Mesendoderm (in vitro differentiated cells): ENCODE measurements around the gene HTR3A.

Experiments
- DNase-seq: peaks from one replicate; pipeline ENCODE4 v3.0.0; 2013
- H2AK5ac ChIP-seq: 2 replicates; pipeline ENCODE4 v1.6.1; 2013; ENCODE audit warnings: low read length, inconsistent platforms
- H2BK120ac ChIP-seq: 2 replicates; pipeline ENCODE4 v1.6.1; 2013; ENCODE audit warnings: low read depth, mild to moderate bottlenecking, low read length, moderate library complexity, mixed read lengths
- H2BK15ac ChIP-seq: replicated peaks from 2 replicates; pipeline ENCODE4 v1.6.1; 2013; ENCODE audit warnings: low read depth, mild to moderate bottlenecking, moderate library complexity
- H2BK5ac ChIP-seq: 2 replicates; pipeline ENCODE4 v1.6.1; 2013; ENCODE audit warnings: low read length, inconsistent platforms
- H3K18ac ChIP-seq: 2 replicates; pipeline ENCODE4 v1.6.1; 2013; ENCODE audit warnings: mild to moderate bottlenecking, low read length, mixed read lengths
- H3K23ac ChIP-seq: one replicate; pipeline ENCODE4 v1.6.1; 2013; ENCODE audit warnings: low read length
- H3K27ac ChIP-seq: 2 replicates; pipeline ENCODE4 v1.5.1; 2013; ENCODE audit warnings: low read depth, mild to moderate bottlenecking, inconsistent platforms, low read length, moderate library complexity
- H3K27me3 ChIP-seq: 2 replicates; pipeline ENCODE4 v1.6.1; 2013; ENCODE audit warnings: low read length, control low read depth, mild to moderate bottlenecking, inconsistent platforms; ENCODE audit not compliant: insufficient read depth, poor library complexity
- H3K36me3 ChIP-seq: 2 replicates; pipeline ENCODE4 v1.6.1; 2013; ENCODE audit warnings: low read length, inconsistent platforms; ENCODE audit not compliant: control insufficient read depth, insufficient read depth
- H3K4ac ChIP-seq: one replicate; pipeline ENCODE4 v1.6.1; 2013; ENCODE audit warnings: low read depth, mild to moderate bottlenecking, low read length, moderate library complexity
- H3K4me1 ChIP-seq: 2 replicates; pipeline ENCODE4 v1.6.1; 2013; ENCODE audit warnings: low read depth, low read length, inconsistent platforms; ENCODE audit not compliant: control insufficient read depth
- H3K4me2 ChIP-seq: 2 replicates; pipeline ENCODE4 v1.6.1; 2013; ENCODE audit warnings: low read length
- H3K4me3 ChIP-seq: 2 replicates; pipeline ENCODE4 v1.5.1; 2013; ENCODE audit warnings: mild to moderate bottlenecking, low read length
- H3K56ac ChIP-seq: one replicate; pipeline ENCODE4 v1.6.1; 2013; ENCODE audit warnings: low read length
- H3K79me1 ChIP-seq: 2 replicates; pipeline ENCODE4 v1.6.1; 2013; ENCODE audit warnings: low read length, inconsistent platforms
- H3K79me2 ChIP-seq: 2 replicates; pipeline ENCODE4 v1.6.1; 2013; ENCODE audit warnings: mild to moderate bottlenecking, low read length; ENCODE audit not compliant: control insufficient read depth, insufficient read depth
- H3K9ac ChIP-seq: 2 replicates; pipeline ENCODE4 v1.6.1; 2013; ENCODE audit warnings: low read length, inconsistent platforms
- H4K5ac ChIP-seq: one replicate; pipeline ENCODE4 v1.6.1; 2013; ENCODE audit warnings: low read length
- H4K8ac ChIP-seq: one replicate; pipeline ENCODE4 v1.6.1; 2013; ENCODE audit warnings: low read depth, mild to moderate bottlenecking, control low read depth, low read length, moderate library complexity
- WGBS: extraction: QIAGEN DNeasy Blood & Tissue Kit; methylation state at CpG from one replicate; pipeline ENCODE4 v1.1.7; 2013; ENCODE audit warnings: low lambda C conversion rate, missing lambda C conversion rate; ENCODE audit not compliant: insufficient coverage; ENCODE audit errors: extremely low coverage; 5-methylcytosine and 5-hydroxymethylcytosine counted together

Gene HTR3A

DNA sequence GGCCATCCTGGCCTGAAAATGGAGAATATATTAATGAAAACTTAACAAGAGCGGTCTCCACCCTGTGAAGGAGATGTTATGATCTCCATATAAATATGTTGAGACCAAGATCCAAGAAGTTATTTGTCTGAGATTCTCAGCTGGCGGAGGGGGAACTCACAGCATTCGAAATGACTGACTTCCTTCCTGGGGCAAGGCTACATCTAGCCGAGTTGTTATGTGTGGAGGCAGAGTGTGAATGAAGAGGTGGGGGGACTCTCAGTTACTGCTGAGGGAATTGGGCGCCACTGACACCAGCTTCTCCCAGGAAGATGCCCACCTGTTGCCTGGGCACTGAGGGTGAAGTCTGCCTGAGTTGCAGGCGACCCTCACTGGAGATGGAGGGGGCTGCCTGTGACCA is 5.9 kb downstream of the HTR3A start:
- Histone ChIP-seq H3K79me1 (no peaks in the 10 kb centered on the region), H2AK5ac (no peak overlapping the region), H3K36me3 (no peaks in the 10 kb centered on the region), H3K27ac (no peak overlapping the region), H3K4me1 (no peaks in the 10 kb centered on the region), H2BK5ac (no peak overlapping the region), H3K4me2 (no peak overlapping the region), H2BK15ac (no peak overlapping the region), H4K5ac (no peak overlapping the region), H3K9ac (no peak overlapping the region), H4K8ac (no peak overlapping the region), H3K4ac (no peak overlapping the region), H3K56ac (no peak overlapping the region), H3K4me3 (no peak overlapping the region), H3K23ac (no peak overlapping the region), H3K18ac (no peak overlapping the region), H3K79me2 (no peaks in the 10 kb centered on the region), H3K27me3 (no peaks in the 10 kb centered on the region), H2BK120ac (no peak overlapping the region)
- WGBS, result no CpG with 5 or more reads among the region's 6 CpGs
- no peak for DNase-seq

DNA sequence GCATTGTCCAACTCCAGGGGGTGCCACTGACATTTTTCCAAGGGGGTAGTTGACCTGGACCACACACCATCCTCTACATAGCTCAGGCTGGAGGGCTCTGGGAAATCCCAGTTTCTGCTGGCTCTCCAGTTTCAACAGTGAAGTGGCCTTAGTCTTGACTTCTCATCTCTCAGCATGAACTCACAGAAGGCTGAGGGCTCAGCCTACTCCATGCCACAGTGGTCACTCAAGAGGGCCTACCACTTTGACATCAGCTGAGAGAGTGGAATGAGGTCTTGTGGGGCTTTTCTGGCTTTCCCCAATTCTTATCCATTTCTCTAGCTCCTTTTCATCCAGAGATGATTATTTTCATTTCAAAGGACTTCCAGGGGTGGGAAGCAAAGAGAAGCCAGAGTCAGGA is 7.4 kb downstream of the HTR3A start:
- Histone ChIP-seq H3K27me3 (no peaks in the 10 kb centered on the region), H3K79me2 (no peaks in the 10 kb centered on the region), H2BK5ac (no peak overlapping the region), H3K9ac (no peak overlapping the region), H4K8ac (no peak overlapping the region), H3K4me1 (no peaks in the 10 kb centered on the region), H2BK120ac (no peak overlapping the region), H3K36me3 (no peaks in the 10 kb centered on the region), H2BK15ac (no peak overlapping the region), H3K79me1 (no peaks in the 10 kb centered on the region), H3K4me2 (no peak overlapping the region), H3K27ac (no peak overlapping the region), H3K4ac (no peak overlapping the region), H3K4me3 (no peak overlapping the region), H2AK5ac (no peak overlapping the region), H3K56ac (no peak overlapping the region), H3K23ac (no peak overlapping the region), H4K5ac (no peak overlapping the region), H3K18ac (no peak overlapping the region)
- no peak for DNase-seq

DNA sequence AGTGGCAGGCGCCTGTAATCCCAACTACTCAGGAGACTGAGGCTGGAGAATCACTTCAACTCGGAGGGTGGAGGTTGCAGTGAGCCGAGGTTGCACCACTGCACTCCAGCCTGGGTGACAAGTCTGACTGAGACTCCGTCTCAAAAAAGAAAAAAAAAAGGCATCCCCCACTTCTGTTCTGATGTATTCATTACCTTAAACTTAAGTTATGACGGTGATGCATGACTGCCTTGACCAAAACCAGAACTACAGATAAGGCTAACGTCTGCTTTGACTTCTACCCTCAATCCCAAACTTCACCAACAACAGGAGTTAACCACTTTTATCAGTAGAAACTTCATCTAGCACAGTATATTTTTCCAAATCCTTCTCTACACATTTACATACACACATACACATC is 9.9 kb downstream of the HTR3A start:
- Histone ChIP-seq H4K5ac (no peak overlapping the region), H2AK5ac (no peak overlapping the region), H3K4me1 (no peaks in the 10 kb centered on the region), H3K27ac (no peak overlapping the region), H4K8ac (no peak overlapping the region), H3K56ac (no peak overlapping the region), H3K9ac (no peak overlapping the region), H2BK15ac (no peak overlapping the region), H3K36me3 (no peaks in the 10 kb centered on the region), H3K18ac (no peak overlapping the region), H3K79me1 (no peaks in the 10 kb centered on the region), H3K23ac (no peak overlapping the region), H3K4ac (no peak overlapping the region), H3K79me2 (no peaks in the 10 kb centered on the region), H2BK5ac (no peak overlapping the region), H2BK120ac (no peak overlapping the region), H3K27me3 (no peaks in the 10 kb centered on the region), H3K4me2 (no peak overlapping the region), H3K4me3 (no peak overlapping the region)
- DNase-seq, result no peak
- no CpG with 5 or more reads among the region's 6 CpGs for WGBS

DNA sequence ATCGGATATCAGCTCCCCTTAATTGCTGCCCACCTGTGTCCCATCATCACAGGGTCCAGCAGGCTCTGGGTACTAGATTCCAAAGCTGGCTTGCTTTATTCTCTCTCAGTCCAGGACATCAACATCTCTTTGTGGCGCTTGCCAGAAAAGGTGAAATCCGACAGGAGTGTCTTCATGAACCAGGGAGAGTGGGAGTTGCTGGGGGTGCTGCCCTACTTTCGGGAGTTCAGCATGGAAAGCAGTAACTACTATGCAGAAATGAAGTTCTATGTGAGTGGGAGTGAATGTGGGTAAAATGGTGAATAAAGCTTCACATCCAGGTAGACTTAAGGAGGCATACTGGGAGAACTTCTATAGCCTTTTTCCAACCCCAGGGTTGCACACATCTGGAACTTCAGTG is 11.0 kb downstream of the HTR3A start:
- Histone ChIP-seq H4K8ac (no peak overlapping the region), H3K36me3 (no peaks in the 10 kb centered on the region)

DNA sequence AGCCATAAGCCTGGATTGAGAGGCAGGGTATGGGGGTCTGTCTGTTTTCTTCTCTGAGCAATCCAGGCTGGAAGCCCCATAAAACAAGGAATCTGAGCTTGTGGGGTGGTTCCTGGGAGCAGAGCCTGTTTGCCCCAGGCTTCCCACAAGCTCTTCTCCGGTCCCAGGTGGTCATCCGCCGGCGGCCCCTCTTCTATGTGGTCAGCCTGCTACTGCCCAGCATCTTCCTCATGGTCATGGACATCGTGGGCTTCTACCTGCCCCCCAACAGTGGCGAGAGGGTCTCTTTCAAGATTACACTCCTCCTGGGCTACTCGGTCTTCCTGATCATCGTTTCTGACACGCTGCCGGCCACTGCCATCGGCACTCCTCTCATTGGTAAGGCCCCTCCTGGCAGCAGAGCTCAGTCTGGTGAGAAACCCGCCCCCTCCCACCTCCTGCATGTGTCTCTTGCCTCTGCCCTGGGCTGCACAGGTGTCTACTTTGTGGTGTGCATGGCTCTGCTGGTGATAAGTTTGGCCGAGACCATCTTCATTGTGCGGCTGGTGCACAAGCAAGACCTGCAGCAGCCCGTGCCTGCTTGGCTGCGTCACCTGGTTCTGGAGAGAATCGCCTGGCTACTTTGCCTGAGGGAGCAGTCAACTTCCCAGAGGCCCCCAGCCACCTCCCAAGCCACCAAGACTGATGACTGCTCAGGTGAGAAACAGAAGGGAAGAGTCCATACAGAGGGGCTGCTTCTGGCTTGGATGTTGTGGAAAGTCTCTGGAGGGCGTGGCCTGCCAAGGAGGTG is 11.6 kb downstream of the HTR3A start:
- H3K56ac ChIP-seq, result no peak overlapping the region
- no peak overlapping the region for H3K4ac ChIP-seq
- no peak overlapping the region for H4K5ac ChIP-seq
- H3K18ac ChIP-seq, result no peak overlapping the region
- H3K27me3 ChIP-seq, result no peaks in the 10 kb centered on the region
- H3K4me1 ChIP-seq, result no peaks in the 10 kb centered on the region
- no peaks in the 10 kb centered on the region for H3K79me1 ChIP-seq
- H3K9ac ChIP-seq, result no peak overlapping the region
- no peaks in the 10 kb centered on the region for H3K36me3 ChIP-seq
- no peak for DNase-seq
- no peak overlapping the region for H4K8ac ChIP-seq
- no peak overlapping the region for H3K4me3 ChIP-seq
- H3K23ac ChIP-seq, result no peak overlapping the region
- no peaks in the 10 kb centered on the region for H3K79me2 ChIP-seq
- no peak overlapping the region for H2AK5ac ChIP-seq
- H2BK5ac ChIP-seq, result no peak overlapping the region
- H3K27ac ChIP-seq, result no peak overlapping the region
- H2BK120ac ChIP-seq, result no peak overlapping the region
- WGBS, result no CpG with 5 or more reads among the region's 18 CpGs
- no peak overlapping the region for H3K4me2 ChIP-seq
- H2BK15ac ChIP-seq, result no peak overlapping the region

More for the DNA sequence above, 11.0 kb downstream of the HTR3A start:
- Histone ChIP-seq H3K79me2 (no peaks in the 10 kb centered on the region), H3K4me2 (no peak overlapping the region), H3K18ac (no peak overlapping the region), H2AK5ac (no peak overlapping the region), H4K5ac (no peak overlapping the region), H3K4me3 (no peak overlapping the region), H3K27me3 (no peaks in the 10 kb centered on the region), H3K56ac (no peak overlapping the region), H2BK5ac (no peak overlapping the region), H2BK120ac (no peak overlapping the region), H3K27ac (no peak overlapping the region), H3K4me1 (no peaks in the 10 kb centered on the region), H3K79me1 (no peaks in the 10 kb centered on the region), H3K4ac (no peak overlapping the region), H3K9ac (no peak overlapping the region), H3K23ac (no peak overlapping the region), H2BK15ac (no peak overlapping the region)
- WGBS, result no CpG with 5 or more reads among the region's 4 CpGs
- no peak for DNase-seq

DNA sequence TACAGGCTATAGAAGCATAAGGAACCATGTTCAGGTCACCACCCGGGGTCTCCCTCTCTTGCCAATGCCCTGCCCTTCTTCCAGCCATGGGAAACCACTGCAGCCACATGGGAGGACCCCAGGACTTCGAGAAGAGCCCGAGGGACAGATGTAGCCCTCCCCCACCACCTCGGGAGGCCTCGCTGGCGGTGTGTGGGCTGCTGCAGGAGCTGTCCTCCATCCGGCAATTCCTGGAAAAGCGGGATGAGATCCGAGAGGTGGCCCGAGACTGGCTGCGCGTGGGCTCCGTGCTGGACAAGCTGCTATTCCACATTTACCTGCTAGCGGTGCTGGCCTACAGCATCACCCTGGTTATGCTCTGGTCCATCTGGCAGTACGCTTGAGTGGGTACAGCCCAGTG is 14.5 kb downstream of the HTR3A start:
- Histone ChIP-seq H3K79me1 (no peaks in the 10 kb centered on the region), H3K9ac (no peak overlapping the region), H4K8ac (no peak overlapping the region), H2AK5ac (no peak overlapping the region), H3K4ac (no peak overlapping the region), H3K27me3 (no peaks in the 10 kb centered on the region), H2BK15ac (no peak overlapping the region), H3K27ac (no peak overlapping the region), H3K4me1 (peaks cover 2% of the 10 kb centered on the region), H4K5ac (no peak overlapping the region), H3K36me3 (no peaks in the 10 kb centered on the region), H3K23ac (no peak overlapping the region), H3K79me2 (no peaks in the 10 kb centered on the region), H3K4me2 (no peak overlapping the region), H3K56ac (no peak overlapping the region), H3K18ac (no peak overlapping the region), H2BK120ac (no peak overlapping the region), H2BK5ac (no peak overlapping the region), H3K4me3 (no peak overlapping the region)
- DNase-seq, result no peak
- WGBS, result no CpG with 5 or more reads among the region's 15 CpGs
